ENCODE measurements around the gene HTT.

- TF ChIP-seq ZNF317 (CRISPR knock-in tag; IDR thresholded peaks at IDR 0.05; ENCODE audit: borderline replicate concordance, low read depth) (no peak), USF2 (CRISPR knock-in tag; IDR thresholded peaks at IDR 0.05) (no peak), FOXJ3 (CRISPR knock-in tag; IDR thresholded peaks at IDR 0.05; ENCODE audit: borderline replicate concordance) (no peak), MYBL2 (CRISPR knock-in tag; IDR thresholded peaks at IDR 0.05) (no peak), CTCF (IDR thresholded peaks at IDR 0.05) (no peak)
Observed at GRCh38 chr4:3042226-3042625, 32.3 kb upstream of the HTT start.

Data from WTC11 (cell line).